Osteoblast (primary cell): ENCODE measurements around the gene LMAN2. TPM values are rescaled to one million over a fixed set of nuclear protein-coding genes. Genes with fewer than 3 reads are reported as not detected.
"Not testable (repeated sequence)": the region's sequence is repeated elsewhere in the genome, so short reads cannot be mapped to it uniquely, and the experiment has no call there.

Experiments
- DNase-seq: peaks from one replicate; pipeline ENCODE4 v3.0.0; 2011; ENCODE audit warnings: low spot score, mixed read lengths; ENCODE audit not compliant: insufficient read length; ENCODE audit errors: missing footprints
- H2AFZ ChIP-seq: 2 replicates; pipeline ENCODE4 v1.6.0; 2011; ENCODE audit warnings: mild to moderate bottlenecking, low read length
- H3K27ac ChIP-seq: 2 replicates; pipeline ENCODE4 v1.5.1; 2011; ENCODE audit warnings: mild to moderate bottlenecking, low read depth, low read length, moderate library complexity
- H3K27me3 ChIP-seq: 2 replicates; pipeline ENCODE4 v1.6.0; 2012; ENCODE audit warnings: mild to moderate bottlenecking, control low read depth, inconsistent platforms, low read length, moderate library complexity; ENCODE audit not compliant: insufficient read depth
- H3K36me3 ChIP-seq: 2 replicates; pipeline ENCODE4 v1.5.1; 2011; ENCODE audit warnings: mild to moderate bottlenecking, low read length, control low read depth, moderate library complexity; ENCODE audit not compliant: insufficient read depth
- H3K4me1 ChIP-seq: 2 replicates; pipeline ENCODE4 v1.5.1; 2011; ENCODE audit warnings: mild to moderate bottlenecking, low read length, control low read depth, moderate library complexity; ENCODE audit not compliant: insufficient read depth
- H3K4me2 ChIP-seq: 2 replicates; pipeline ENCODE4 v1.6.0; 2011; ENCODE audit warnings: mild to moderate bottlenecking, low read length; ENCODE audit not compliant: insufficient read depth
- H3K4me3 ChIP-seq: fragments of 200-600 bp; sonication (generic); 3 replicates; pipeline ENCODE4 v1.5.1; 2012; ENCODE audit warnings: mild to moderate bottlenecking, low read length, inconsistent platforms; ENCODE audit not compliant: insufficient read depth
- H3K79me2 ChIP-seq: 2 replicates; pipeline ENCODE4 v1.6.0; 2012; ENCODE audit warnings: mild to moderate bottlenecking, low read length, control low read depth, inconsistent platforms; ENCODE audit not compliant: insufficient read depth
- H3K9me3 ChIP-seq: 2 replicates; pipeline ENCODE4 v1.5.1; 2011; ENCODE audit warnings: low read depth, low read length, control low read depth
- H4K20me1 ChIP-seq: 2 replicates; pipeline ENCODE4 v1.6.0; 2012; ENCODE audit warnings: mild to moderate bottlenecking, low read length, control low read depth; ENCODE audit not compliant: insufficient read depth
- CTCF ChIP-seq: IDR thresholded peaks from 2 replicates; pipeline ENCODE4 v1.5.1; 2011; ENCODE audit warnings: mild to moderate bottlenecking, low read depth, low read length, moderate library complexity; ENCODE audit errors: extremely low read depth
- total RNA-seq: library from RNA; depleted of rRNA; stranded (reverse); fragments of >200 nt; gene quantifications from 2 replicates; pipeline ENCODE4 v1.2.3, GENCODE V29; 2012

LMAN2 gene
- total RNA-seq, 1 donor, result 356 TPM

- peaks cover 37% of the 10 kb centered on the region for H3K36me3 ChIP-seq
- peaks cover 59% of the 10 kb centered on the region for H3K79me2 ChIP-seq
Observed at GRCh38 chr5:177307544-177308363, 43.7 kb downstream of the LMAN2 start.

GRCh38 chr5:177306674-177307543 lies 44.6 kb downstream of the LMAN2 start:
- Histone ChIP-seq H3K27ac (no peak overlapping the region), H3K79me2 (peaks cover 67% of the 10 kb centered on the region), H3K27me3 (no peaks in the 10 kb centered on the region), H3K4me2 (no peak overlapping the region), H3K36me3 (peaks cover 40% of the 10 kb centered on the region), H3K4me3 (no peak overlapping the region), H3K9me3 (no peaks in the 10 kb centered on the region), H2AFZ (no peak overlapping the region), H3K4me1 (peaks cover 39% of the 10 kb centered on the region), H4K20me1 (peaks cover 34% of the 10 kb centered on the region)
- no peak for TF ChIP-seq CTCF
- DNase-seq, result no peak

More at GRCh38 chr5:177307544-177308363, 43.7 kb downstream of the LMAN2 start:
- Histone ChIP-seq H2AFZ (no peak overlapping the region), H3K4me3 (no peak overlapping the region), H3K4me2 (no peak overlapping the region), H3K9me3 (no peaks in the 10 kb centered on the region), H4K20me1 (peaks cover 30% of the 10 kb centered on the region), H3K27ac (no peak overlapping the region), H3K4me1 (peaks cover 36% of the 10 kb centered on the region), H3K27me3 (no peaks in the 10 kb centered on the region)
- TF ChIP-seq CTCF, result no peak
- no peak for DNase-seq

- Histone ChIP-seq H3K36me3 (peaks cover 47% of the 10 kb centered on the region), H3K4me1 (peaks cover 37% of the 10 kb centered on the region), H3K79me2 (peaks cover 73% of the 10 kb centered on the region)
Observed at GRCh38 chr5:177306103-177306640, 45.3 kb downstream of the LMAN2 start.

GRCh38 chr5:177304392-177305119 lies 46.9 kb downstream of the LMAN2 start:
- Histone ChIP-seq H3K4me1 (peaks cover 23% of the 10 kb centered on the region), H3K27me3 (no peaks in the 10 kb centered on the region), H3K27ac (peak overlapping the region; percentile 85), H3K9me3 (no peaks in the 10 kb centered on the region), H3K79me2 (peaks cover 62% of the 10 kb centered on the region), H2AFZ (no peak overlapping the region), H4K20me1 (peaks cover 25% of the 10 kb centered on the region), H3K36me3 (peaks cover 55% of the 10 kb centered on the region), H3K4me3 (peak overlapping the region; percentile 91), H3K4me2 (peak overlapping the region; percentile 93)
- DNase-seq, result peak; percentile 88
- TF ChIP-seq CTCF, result no peak

More at GRCh38 chr5:177306103-177306640, 45.3 kb downstream of the LMAN2 start:
- not testable (repeated sequence) for H3K9me3 ChIP-seq, H3K27me3 ChIP-seq, H3K4me3 ChIP-seq, H3K27ac ChIP-seq, H3K4me2 ChIP-seq, H2AFZ ChIP-seq
- peak; percentile 92 for DNase-seq
- H4K20me1 ChIP-seq, result peaks cover 36% of the 10 kb centered on the region
